H9 (cell line): ENCODE measurements around the gene CPB1. TPM values are rescaled to one million over a fixed set of nuclear protein-coding genes. Genes with fewer than 3 reads are reported as not detected.

Experiments
- DNase-seq: peaks from one replicate; pipeline ENCODE4 v3.0.0-alpha.2; 2017
- H2AFZ ChIP-seq: one replicate; pipeline ENCODE4 v1.6.1; 2013; ENCODE audit warnings: mild to moderate bottlenecking, low read length, control low read depth, moderate library complexity
- H2AK5ac ChIP-seq: 2 replicates; pipeline ENCODE4 v1.6.1; 2013; ENCODE audit warnings: low read length, control low read depth, mixed read lengths; ENCODE audit not compliant: insufficient read length
- H2BK120ac ChIP-seq: one replicate; pipeline ENCODE4 v1.6.1; 2013; ENCODE audit warnings: low read depth, mild to moderate bottlenecking, low read length, control low read depth, inconsistent platforms; ENCODE audit not compliant: poor library complexity, severe bottlenecking
- H2BK12ac ChIP-seq: 2 replicates; pipeline ENCODE4 v1.6.1; 2013; ENCODE audit warnings: low read length, control low read depth, mixed read lengths, low read depth; ENCODE audit not compliant: insufficient read length
- H2BK15ac ChIP-seq: 2 replicates; pipeline ENCODE4 v1.6.1; 2013; ENCODE audit warnings: low read depth, low read length, control low read depth
- H2BK20ac ChIP-seq: one replicate; pipeline ENCODE4 v1.6.1; 2013; ENCODE audit warnings: low read depth, mild to moderate bottlenecking, low read length, control low read depth, inconsistent platforms; ENCODE audit not compliant: poor library complexity, severe bottlenecking
- H2BK5ac ChIP-seq: 2 replicates; pipeline ENCODE4 v1.6.1; 2013; ENCODE audit warnings: low read length, control low read depth, mixed read lengths; ENCODE audit not compliant: insufficient read length
- H3K14ac ChIP-seq: 2 replicates; pipeline ENCODE4 v1.6.1; 2013; ENCODE audit warnings: low read length, control low read depth; ENCODE audit not compliant: insufficient read depth
- H3K18ac ChIP-seq: 2 replicates; pipeline ENCODE4 v1.6.1; 2013; ENCODE audit warnings: low read depth, mild to moderate bottlenecking, mixed read lengths, low read length, control low read depth; ENCODE audit not compliant: insufficient read length
- H3K23ac ChIP-seq: 2 replicates; pipeline ENCODE4 v1.6.1; 2013; ENCODE audit warnings: low read length, control low read depth, mixed read lengths, low read depth; ENCODE audit not compliant: insufficient read length
- H3K23me2 ChIP-seq: 2 replicates; pipeline ENCODE4 v1.6.1; 2013; ENCODE audit warnings: low read depth, mild to moderate bottlenecking, mixed read lengths, low read length, control low read depth; ENCODE audit not compliant: insufficient read length, poor library complexity, severe bottlenecking
- H3K27ac ChIP-seq: 2 replicates; pipeline ENCODE4 v1.5.1; 2013; ENCODE audit warnings: low read length, control low read depth, mixed read lengths, low read depth; ENCODE audit not compliant: insufficient read length
- H3K27me3 ChIP-seq: 2 replicates; pipeline ENCODE4 v1.6.1; 2013; ENCODE audit warnings: low read length, control low read depth, inconsistent platforms; ENCODE audit not compliant: insufficient read depth
- H3K4ac ChIP-seq: 2 replicates; pipeline ENCODE4 v1.6.1; 2013; ENCODE audit warnings: low read depth, mild to moderate bottlenecking, control low read depth, inconsistent platforms, low read length, moderate library complexity
- H3K4me1 ChIP-seq: 2 replicates; pipeline ENCODE4 v1.6.1; 2013; ENCODE audit warnings: low read length, control low read depth, inconsistent platforms; ENCODE audit not compliant: insufficient read depth
- H3K4me2 ChIP-seq: 2 replicates; pipeline ENCODE4 v1.6.1; 2013; ENCODE audit warnings: low read length, control low read depth, mixed read lengths; ENCODE audit not compliant: insufficient read length, insufficient read depth
- H3K56ac ChIP-seq: 2 replicates; pipeline ENCODE4 v1.6.1; 2013; ENCODE audit warnings: low read depth, mild to moderate bottlenecking, mixed read lengths, low read length, control low read depth; ENCODE audit not compliant: insufficient read length
- H3K79me1 ChIP-seq: 2 replicates; pipeline ENCODE4 v1.6.1; 2013; ENCODE audit warnings: low read depth, mild to moderate bottlenecking, moderate library complexity, low read length, control low read depth, inconsistent platforms; ENCODE audit not compliant: insufficient read depth, poor library complexity, severe bottlenecking
- H3K79me2 ChIP-seq: 2 replicates; pipeline ENCODE4 v1.6.1; 2013; ENCODE audit warnings: low read length, control low read depth, inconsistent platforms; ENCODE audit not compliant: insufficient read depth
- H3K9ac ChIP-seq: 2 replicates; pipeline ENCODE4 v1.6.1; 2013; ENCODE audit warnings: low read length, control low read depth, mixed read lengths; ENCODE audit not compliant: insufficient read length; ENCODE audit errors: extremely low read depth
- H3K9me3 ChIP-seq: one replicate; pipeline ENCODE4 v1.6.1; 2013; ENCODE audit warnings: low read depth, low read length, inconsistent platforms; ENCODE audit not compliant: control insufficient read depth
- H3T11ph ChIP-seq: one replicate; pipeline ENCODE4 v1.6.1; 2013; ENCODE audit warnings: mild to moderate bottlenecking, low read length, control low read depth, inconsistent platforms
- H4K20me1 ChIP-seq: one replicate; pipeline ENCODE4 v1.6.1; 2013; ENCODE audit not compliant: control insufficient read depth, insufficient read length, insufficient read depth
- H4K5ac ChIP-seq: 2 replicates; pipeline ENCODE4 v1.6.1; 2013; ENCODE audit warnings: low read depth, mild to moderate bottlenecking, mixed read lengths, low read length, control low read depth; ENCODE audit not compliant: insufficient read length
- H4K8ac ChIP-seq: replicated peaks from 2 replicates; pipeline ENCODE4 v1.6.1; 2013; ENCODE audit warnings: low read length, control low read depth, mixed read lengths, low read depth; ENCODE audit not compliant: insufficient read length
- H4K91ac ChIP-seq: 2 replicates; pipeline ENCODE4 v1.6.1; 2013; ENCODE audit warnings: low read depth, mild to moderate bottlenecking, moderate library complexity, mixed read lengths, low read length, control low read depth; ENCODE audit not compliant: insufficient read length
- H3K27ac Mint-ChIP-seq, 3 experiments: 2 replicates in 2 of 3; 3 replicates in 1 of 3; pipeline ENCODE4 v1.8.0; 2020 to 2021; ENCODE audit warnings: mixed read lengths in 3 of 3, mild to moderate bottlenecking in 1 of 3, moderate library complexity in 1 of 3
- H3K27me3 Mint-ChIP-seq: 2 replicates; pipeline ENCODE4 v1.8.0; 2021; ENCODE audit warnings: low read depth, mild to moderate bottlenecking, moderate library complexity, mixed read lengths
- H3K36me3 Mint-ChIP-seq, 3 experiments: 2 replicates in 2 of 3; 3 replicates in 1 of 3; pipeline ENCODE4 v1.8.0; 2020 to 2021; ENCODE audit warnings: low read depth in 3 of 3, mixed read lengths in 3 of 3; ENCODE audit not compliant: insufficient read depth in 1 of 3
- H3K4me1 Mint-ChIP-seq, 2 experiments: 2 replicates each; pipeline ENCODE4 v1.8.0; 2020; ENCODE audit warnings: mixed read lengths in 2 of 2
- H3K4me3 Mint-ChIP-seq, 2 experiments: 2 replicates in 1 of 2; 3 replicates in 1 of 2; pipeline ENCODE4 v1.8.0; 2020 to 2021; ENCODE audit warnings: mild to moderate bottlenecking in 2 of 2, mixed read lengths in 2 of 2, moderate library complexity in 1 of 2
- H3K9me3 Mint-ChIP-seq, 2 experiments: 2 replicates in 1 of 2; 3 replicates in 1 of 2; pipeline ENCODE4 v1.8.0; 2020; ENCODE audit warnings: mild to moderate bottlenecking in 2 of 2, mixed read lengths in 2 of 2, moderate library complexity in 1 of 2
- CTCF ChIP-seq: fragments of 200-600 bp; sonication (generic); conservative IDR thresholded peaks from 3 replicates; pipeline ENCODE4 v1.8.0; 2021; ENCODE audit warnings: antibody characterized with exemption, mild to moderate bottlenecking
- WGBS: extraction: QIAGEN DNeasy Blood & Tissue Kit; methylation state at CpG from one replicate; pipeline ENCODE4 v1.1.7; 2013; ENCODE audit warnings: missing lambda C conversion rate, low lambda C conversion rate, mixed read lengths; ENCODE audit not compliant: insufficient read length; ENCODE audit errors: extremely low coverage; 5-methylcytosine and 5-hydroxymethylcytosine counted together
- total RNA-seq: library from RNA; stranded (reverse); gene quantifications from 2 replicates; pipeline ENCODE4 v1.2.1, GENCODE V29; 2021

CPB1 gene
- total RNA-seq, 1 experiment from 2014 or later, result not detected

GRCh38 chr3:148901987-148902791, 74.6 kb downstream of the CPB1 start:
- no peak overlapping the region for H2BK15ac ChIP-seq
- no peak overlapping the region for H4K8ac ChIP-seq
- H3K9me3 Mint-ChIP-seq, result no peaks in the 10 kb centered on the region
- H3T11ph ChIP-seq, result no peak overlapping the region
- no CpG with 5 or more reads among the region's 4 CpGs for WGBS
- no peaks in the 10 kb centered on the region for H3K79me2 ChIP-seq
- H3K79me1 ChIP-seq, result no peaks in the 10 kb centered on the region
- H3K4me1 Mint-ChIP-seq, result no peaks in the 10 kb centered on the region
- H2BK120ac ChIP-seq, result no peak overlapping the region
- no peaks in the 10 kb centered on the region for H3K9me3 ChIP-seq
- no peak overlapping the region for H3K18ac ChIP-seq
- H4K91ac ChIP-seq, result no peak overlapping the region
- H3K36me3 Mint-ChIP-seq, result no peaks in the 10 kb centered on the region
- H4K20me1 ChIP-seq, result no peaks in the 10 kb centered on the region
- H3K4me2 ChIP-seq, result no peak overlapping the region
- no peak overlapping the region for H3K23ac ChIP-seq
- no peak overlapping the region for H3K9ac ChIP-seq
- H3K4me1 ChIP-seq, result no peaks in the 10 kb centered on the region
- no peak overlapping the region for H2BK20ac ChIP-seq
- no peak overlapping the region for H3K4me3 Mint-ChIP-seq
- no peaks in the 10 kb centered on the region for H3K23me2 ChIP-seq
- no peaks in the 10 kb centered on the region for H3K27me3 ChIP-seq
- no peak for TF ChIP-seq CTCF
- H3K14ac ChIP-seq, result no peak overlapping the region
- no peak overlapping the region for H2BK5ac ChIP-seq
- no peak overlapping the region for H2AK5ac ChIP-seq
- H3K27ac ChIP-seq, result no peak overlapping the region
- H2BK12ac ChIP-seq, result no peak overlapping the region
- H2AFZ ChIP-seq, result no peak overlapping the region
- H3K4ac ChIP-seq, result no peak overlapping the region
- DNase-seq, result no peak
- H3K27ac Mint-ChIP-seq, result no peak overlapping the region
- H4K5ac ChIP-seq, result no peak overlapping the region
- no peak overlapping the region for H3K56ac ChIP-seq
- no peaks in the 10 kb centered on the region; the same call in 1 of the 2 replicates for H3K27me3 Mint-ChIP-seq
